Measurements from ENCODE around the gene LSP1.

LSP1 gene

GRCh38 chr11:1837171-1838076 is 15.5 kb upstream of the LSP1 start:
- FAIRE-seq: no peak
- DNase-seq (ENCODE audit: insufficient read length, low spot score): peak; percentile 91
- no peak for TF ChIP-seq POLR2A (IDR thresholded peaks at IDR 0.05; ENCODE audit: low read depth, low read length)

GRCh38 chr11:1838077-1838425 is 14.8 kb upstream of the LSP1 start:
- DNase-seq (ENCODE audit: insufficient read length, low spot score) (no peak), FAIRE-seq (no peak)
- no peak for TF ChIP-seq POLR2A (IDR thresholded peaks at IDR 0.05; ENCODE audit: low read depth, low read length)

- FAIRE-seq: no peak
- no peak for DNase-seq (ENCODE audit: insufficient read length, low spot score)
- TF ChIP-seq POLR2A (IDR thresholded peaks at IDR 0.05; ENCODE audit: low read depth, low read length): no peak
These were observed 14.3 kb upstream of the LSP1 start, which contains the start of gene TNNI2 for GRCh38 chr11:1838426-1839144. Gene TNNI2, plus strand, starts transcription at chr11:1838981. Its CDS starts 716 bp downstream, at chr11:1839697.

- FAIRE-seq (no peak), DNase-seq (ENCODE audit: insufficient read length, low spot score) (no peak)
- TF ChIP-seq POLR2A (IDR thresholded peaks at IDR 0.05; ENCODE audit: low read depth, low read length): no peak
These were observed 13.5 kb upstream of the LSP1 start for GRCh38 chr11:1839204-1839923.

GRCh38 chr11:1839924-1840779 is 12.7 kb upstream of the LSP1 start:
- FAIRE-seq (no peak), DNase-seq (ENCODE audit: insufficient read length, low spot score) (no peak)
- no peak for TF ChIP-seq POLR2A (IDR thresholded peaks at IDR 0.05; ENCODE audit: low read depth, low read length)

GRCh38 chr11:1840780-1841480 is 12.0 kb upstream of the LSP1 start:
- TF ChIP-seq POLR2A (IDR thresholded peaks at IDR 0.05; ENCODE audit: low read depth, low read length): no peak
- FAIRE-seq (no peak), DNase-seq (ENCODE audit: insufficient read length, low spot score) (no peak)

GRCh38 chr11:1841511-1842148 is 11.3 kb upstream of the LSP1 start:
- DNase-seq (ENCODE audit: insufficient read length, low spot score): no peak
- no peak for FAIRE-seq
- no peak for TF ChIP-seq POLR2A (IDR thresholded peaks at IDR 0.05; ENCODE audit: low read depth, low read length)

GRCh38 chr11:1842149-1843097 is 10.5 kb upstream of the LSP1 start:
- DNase-seq (ENCODE audit: insufficient read length, low spot score) (no peak), FAIRE-seq (no peak)
- TF ChIP-seq POLR2A (IDR thresholded peaks at IDR 0.05; ENCODE audit: low read depth, low read length): no peak

GRCh38 chr11:1843098-1843473 is 9.8 kb upstream of the LSP1 start:
- DNase-seq (ENCODE audit: insufficient read length, low spot score) (no peak), FAIRE-seq (no peak)
- no peak for TF ChIP-seq POLR2A (IDR thresholded peaks at IDR 0.05; ENCODE audit: low read depth, low read length)

- FAIRE-seq (no peak), DNase-seq (ENCODE audit: insufficient read length, low spot score) (no peak)
- TF ChIP-seq POLR2A (IDR thresholded peaks at IDR 0.05; ENCODE audit: low read depth, low read length): no peak
These were observed 9.1 kb upstream of the LSP1 start for GRCh38 chr11:1843796-1844195.
